HEK293T (cell line): ENCODE results near the gene LOXL1.

ENCODE experiments used
- CTCF ChIA-PET: fragments of 350-600 bp; formaldehyde crosslinking; extraction: SDS; loops from one replicate; lab custom pipeline; 2021; ENCODE audit warnings: antibody characterized with exemption, inconsistent platforms; lab: Yijun Ruan, JAX
- POLR2A ChIA-PET: fragments of 350-600 bp; formaldehyde crosslinking; extraction: SDS; loops from one replicate; lab custom pipeline; 2020; ENCODE audit warnings: antibody characterized with exemption, inconsistent platforms; lab: Yijun Ruan, JAX
- DNase-seq: peaks from one replicate; pipeline ENCODE4 v3.0.0; 2012; ENCODE audit warnings: mixed read lengths; ENCODE audit errors: extremely low spot score
- ARNT ChIP-seq: fragments of 450-650 bp; IDR thresholded peaks from 2 replicates; pipeline ENCODE4 v1.6.1; 2017; ENCODE audit warnings: mild to moderate bottlenecking
- BHLHE40 ChIP-seq: fragments of 450-650 bp; IDR thresholded peaks from 2 replicates; pipeline ENCODE4 v1.6.1; 2016; ENCODE audit warnings: mild to moderate bottlenecking, moderate library complexity, borderline replicate concordance
- CTBP1 ChIP-seq: fragments of 450-650 bp; IDR thresholded peaks from 2 replicates; pipeline ENCODE4 v1.6.1; 2016; ENCODE audit warnings: borderline replicate concordance
- ELF4 ChIP-seq: fragments of 450-650 bp; IDR thresholded peaks from 2 replicates; pipeline ENCODE4 v1.6.1; 2017; ENCODE audit warnings: antibody characterized with exemption
- FOXA1 ChIP-seq: fragments of 450-650 bp; IDR thresholded peaks from 2 replicates; pipeline ENCODE4 v1.6.1; 2016; ENCODE audit warnings: mild to moderate bottlenecking
- FOXK2 ChIP-seq: fragments of 450-650 bp; IDR thresholded peaks from 2 replicates; pipeline ENCODE4 v1.6.1; 2016; ENCODE audit warnings: mild to moderate bottlenecking
- FOXM1 ChIP-seq: fragments of 450-650 bp; IDR thresholded peaks from 2 replicates; pipeline ENCODE4 v1.6.1; 2017; ENCODE audit warnings: mild to moderate bottlenecking, borderline replicate concordance
- HDGF ChIP-seq: fragments of 450-650 bp; IDR thresholded peaks from 2 replicates; pipeline ENCODE4 v1.6.1; 2017; ENCODE audit warnings: antibody characterized with exemption, borderline replicate concordance
- L3MBTL2 ChIP-seq: fragments of 450-650 bp; conservative IDR thresholded peaks from 2 replicates; pipeline ENCODE4 v1.6.1; 2016; ENCODE audit warnings: mild to moderate bottlenecking
- LEF1 ChIP-seq: fragments of 450-650 bp; IDR thresholded peaks from 2 replicates; pipeline ENCODE4 v1.6.1; 2017; ENCODE audit warnings: mild to moderate bottlenecking, borderline replicate concordance
- NFRKB ChIP-seq: fragments of 450-650 bp; IDR thresholded peaks from 2 replicates; pipeline ENCODE4 v1.6.1; 2016; ENCODE audit warnings: mild to moderate bottlenecking, moderate library complexity
- PKNOX1 ChIP-seq: fragments of 450-650 bp; IDR thresholded peaks from 2 replicates; pipeline ENCODE4 v1.6.1; 2016
- SP1 ChIP-seq: fragments of 450-650 bp; IDR thresholded peaks from 2 replicates; pipeline ENCODE4 v1.6.1; 2017
- SUZ12 ChIP-seq: fragments of 450-650 bp; IDR thresholded peaks from 2 replicates; pipeline ENCODE4 v1.6.1; 2016; ENCODE audit warnings: mild to moderate bottlenecking
- TARDBP ChIP-seq: fragments of 450-650 bp; IDR thresholded peaks from 2 replicates; pipeline ENCODE4 v1.6.1; 2016
- ZNF384 ChIP-seq: fragments of 450-650 bp; IDR thresholded peaks from 2 replicates; pipeline ENCODE4 v1.6.1; 2016

The LOXL1 gene

DNA sequence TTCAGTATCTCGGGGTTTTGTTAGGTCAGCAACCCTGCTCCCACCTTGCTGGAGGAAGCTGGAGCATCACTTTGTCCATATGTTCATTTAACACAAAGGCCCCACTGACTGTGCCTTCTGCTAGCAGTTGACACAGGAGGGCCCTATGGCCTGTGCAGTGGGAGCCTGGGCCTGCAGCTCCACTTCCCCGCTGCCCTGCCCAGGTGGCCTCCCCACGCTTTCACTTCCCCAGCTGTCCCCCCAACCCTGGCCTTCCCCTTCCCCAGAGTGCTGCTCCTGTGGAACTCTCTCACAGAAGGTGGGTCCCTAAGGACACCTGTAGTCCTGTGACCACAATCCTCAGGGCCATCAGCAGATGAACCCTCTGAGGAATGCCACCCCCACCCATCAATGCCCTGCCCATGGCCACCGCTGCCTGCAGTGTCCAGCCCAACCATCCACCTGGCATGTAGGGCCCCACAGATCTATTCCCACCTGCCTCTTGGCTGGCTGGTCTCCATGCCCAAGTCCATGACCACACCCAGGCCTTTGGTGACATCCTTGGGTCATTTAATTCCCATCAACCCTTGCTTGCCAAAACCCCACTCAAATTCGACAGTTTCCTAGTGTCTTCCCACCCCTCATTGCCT is 39.4 kb upstream of the LOXL1 start:
- CTCF ChIA-PET, result no interaction called here
- no peak for DNase-seq
- POLR2A ChIA-PET, result no interaction called here
- TF ChIP-seq ELF4 (no peak), LEF1 (no peak), ZNF384 (no peak), SUZ12 (no peak), NFRKB (no peak), L3MBTL2 (no peak), SP1 (no peak), PKNOX1 (no peak), CTBP1 (no peak), FOXK2 (no peak), FOXM1 (no peak), ARNT (no peak), TARDBP (no peak), HDGF (no peak), FOXA1 (no peak), BHLHE40 (no peak)

DNA sequence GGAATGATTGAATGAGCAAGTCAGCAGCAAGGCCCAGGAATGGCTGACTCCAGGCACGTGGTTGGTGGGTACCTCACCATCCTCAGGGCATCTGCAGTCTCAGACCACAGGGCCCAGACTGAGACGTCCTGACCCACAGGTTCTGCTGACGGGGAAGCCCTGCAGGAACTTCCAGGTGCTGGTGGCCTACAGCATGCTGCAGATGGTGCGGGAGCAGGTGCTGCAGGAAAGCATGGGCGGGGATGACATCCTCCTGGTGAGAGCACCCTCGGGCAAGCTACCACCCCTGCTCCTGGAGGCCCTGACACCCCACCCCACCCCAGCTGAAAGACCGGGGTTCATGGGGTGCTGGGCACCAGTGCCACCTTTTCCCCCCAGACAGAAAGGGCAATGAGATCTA is 38.8 kb upstream of the LOXL1 start:
- TF ChIP-seq L3MBTL2, result no peak
- TF ChIP-seq FOXA1, result no peak
- no peak for TF ChIP-seq ZNF384
- TF ChIP-seq PKNOX1, result no peak
- no peak for TF ChIP-seq SUZ12
- no peak for TF ChIP-seq NFRKB
- no peak for TF ChIP-seq BHLHE40
- no peak for TF ChIP-seq ARNT
- no peak for TF ChIP-seq FOXK2
- no peak for TF ChIP-seq ELF4
- TF ChIP-seq LEF1, result no peak
- no peak for TF ChIP-seq HDGF
- no peak for TF ChIP-seq SP1
- ChIA-PET POLR2A (no interaction called here), CTCF (interaction anchor here (1.4 kb wide), 1 partner anchor 10 kb away, joined by 3 read pairs; no protein-coding TSS in a partner anchor)
- no peak for DNase-seq

GRCh38 chr15:73888224-73889041 is 37.8 kb upstream of the LOXL1 start:
- TF ChIP-seq FOXA1 (no peak), NFRKB (no peak), SUZ12 (no peak), ELF4 (no peak), L3MBTL2 (no peak), ZNF384 (no peak), LEF1 (no peak), PKNOX1 (no peak), HDGF (no peak), TARDBP (no peak), FOXM1 (no peak), FOXK2 (no peak), CTBP1 (no peak), ARNT (no peak), BHLHE40 (no peak), SP1 (no peak)
- ChIA-PET CTCF (interaction anchor here (0.7 to 1.4 kb wide), 2 partner anchors 9 to 14 kb away, joined by 3 read pairs; no protein-coding TSS in a partner anchor), POLR2A (no interaction called here)
- DNase-seq, result no peak

GRCh38 chr15:73889053-73889761 is 37.1 kb upstream of the LOXL1 start:
- POLR2A ChIA-PET, result no interaction called here
- TF ChIP-seq FOXA1, result no peak
- TF ChIP-seq FOXK2, result no peak
- no peak for TF ChIP-seq ARNT
- TF ChIP-seq BHLHE40, result no peak
- TF ChIP-seq HDGF, result no peak
- no peak for TF ChIP-seq TARDBP
- no peak for TF ChIP-seq L3MBTL2
- no peak for TF ChIP-seq PKNOX1
- TF ChIP-seq FOXM1, result no peak
- TF ChIP-seq ZNF384, result no peak
- no peak for TF ChIP-seq CTBP1
- no peak for TF ChIP-seq NFRKB
- DNase-seq, result no peak
- CTCF ChIA-PET, result interaction anchor here (0.7 kb wide), 1 partner anchor 15 kb away, joined by 3 read pairs; no protein-coding TSS in a partner anchor

- no peak for DNase-seq
- CTCF ChIA-PET, result no interaction called here
- POLR2A ChIA-PET, result no interaction called here
- no peak for TF ChIP-seq ARNT
- TF ChIP-seq NFRKB, result no peak
- TF ChIP-seq PKNOX1, result no peak
- no peak for TF ChIP-seq TARDBP
- no peak for TF ChIP-seq CTBP1
- TF ChIP-seq LEF1, result no peak
- TF ChIP-seq FOXA1, result no peak
- TF ChIP-seq BHLHE40, result no peak
- no peak for TF ChIP-seq SP1
- TF ChIP-seq L3MBTL2, result no peak
- no peak for TF ChIP-seq SUZ12
- no peak for TF ChIP-seq HDGF
Observed at GRCh38 chr15:73889762-73890124, 36.5 kb upstream of the LOXL1 start.
